Kasumi-1 (cell line): ENCODE results near the gene PRR33.
"Not testable (repeated sequence)": the region's sequence is repeated elsewhere in the genome, so short reads cannot be mapped to it uniquely, and the experiment has no call there.

ENCODE experiments used
- DNase-seq, 2 experiments: peaks; one replicate each; lab custom pipeline; 2025; lab: John Stamatoyannopoulos, UW

Gene PRR33

DNA sequence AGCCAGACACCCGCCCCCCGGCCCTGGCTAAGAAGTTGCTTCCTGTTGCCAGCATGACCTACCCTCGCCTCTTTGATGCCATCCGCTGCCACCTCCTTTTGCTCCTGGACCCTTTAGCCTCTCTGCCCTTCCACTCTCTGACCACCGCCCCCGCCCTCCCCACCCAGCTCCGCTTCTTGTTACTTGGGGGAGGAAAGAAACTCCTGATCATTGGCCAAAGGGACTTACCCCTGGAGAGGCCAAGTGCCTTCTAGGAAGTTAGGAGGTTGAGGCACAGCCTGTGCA, at the start of gene PRR33:
Gene PRR33, minus strand, starts transcription at position 65 of the 285 bp plus-strand sequence. CDS start 1,311 bp downstream, outside the sequence.
- no peak for DNase-seq

DNA sequence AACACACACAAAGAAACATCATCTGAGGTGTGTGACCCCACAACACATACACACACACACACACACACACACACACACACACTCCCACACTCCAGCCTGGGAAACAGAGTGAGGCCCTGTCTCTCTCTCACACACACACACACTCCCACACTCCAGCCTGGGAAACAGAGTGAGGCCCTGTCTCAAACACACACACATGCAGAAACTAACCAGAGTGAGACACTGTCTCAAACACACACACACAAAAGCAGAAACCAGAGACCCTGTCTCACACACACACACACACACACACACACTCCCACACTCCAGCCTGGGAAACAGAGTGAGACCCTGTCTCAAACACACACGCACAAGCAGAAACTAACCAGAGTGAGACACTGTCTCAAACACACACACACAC, 48.1 kb upstream of the PRR33 start:
- not testable (repeated sequence) for DNase-seq

DNA sequence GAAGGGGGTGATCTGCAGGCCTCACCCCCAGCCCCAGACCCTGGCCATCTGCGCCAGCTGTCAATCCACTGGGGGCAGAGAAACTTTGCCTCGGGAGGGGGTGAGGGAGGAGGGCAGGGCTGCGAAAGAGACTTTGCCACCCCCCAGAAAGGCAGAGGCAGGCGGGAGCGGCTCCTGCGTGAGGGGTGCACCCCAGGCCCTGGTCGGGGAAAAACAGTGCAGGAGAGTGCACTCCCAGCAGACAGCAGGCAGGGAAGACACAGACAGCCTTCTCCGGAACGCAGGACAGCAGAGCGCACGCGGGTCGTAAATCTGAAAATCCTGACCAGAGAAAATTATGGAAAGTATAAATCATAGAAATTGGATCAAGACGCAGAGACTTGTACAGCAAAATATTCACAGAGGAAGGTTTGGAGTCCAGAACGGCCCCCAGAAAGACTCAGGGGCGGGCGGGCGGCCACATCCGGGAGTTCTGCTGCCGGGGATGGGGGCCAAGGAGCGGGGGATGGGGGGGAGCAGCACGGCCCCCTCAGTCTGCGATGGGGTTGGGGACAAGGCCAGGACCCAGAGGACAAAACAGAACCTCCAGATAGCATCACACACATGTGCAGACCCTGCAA, 47.4 kb upstream of the PRR33 start:
- DNase-seq: no peak

DNA sequence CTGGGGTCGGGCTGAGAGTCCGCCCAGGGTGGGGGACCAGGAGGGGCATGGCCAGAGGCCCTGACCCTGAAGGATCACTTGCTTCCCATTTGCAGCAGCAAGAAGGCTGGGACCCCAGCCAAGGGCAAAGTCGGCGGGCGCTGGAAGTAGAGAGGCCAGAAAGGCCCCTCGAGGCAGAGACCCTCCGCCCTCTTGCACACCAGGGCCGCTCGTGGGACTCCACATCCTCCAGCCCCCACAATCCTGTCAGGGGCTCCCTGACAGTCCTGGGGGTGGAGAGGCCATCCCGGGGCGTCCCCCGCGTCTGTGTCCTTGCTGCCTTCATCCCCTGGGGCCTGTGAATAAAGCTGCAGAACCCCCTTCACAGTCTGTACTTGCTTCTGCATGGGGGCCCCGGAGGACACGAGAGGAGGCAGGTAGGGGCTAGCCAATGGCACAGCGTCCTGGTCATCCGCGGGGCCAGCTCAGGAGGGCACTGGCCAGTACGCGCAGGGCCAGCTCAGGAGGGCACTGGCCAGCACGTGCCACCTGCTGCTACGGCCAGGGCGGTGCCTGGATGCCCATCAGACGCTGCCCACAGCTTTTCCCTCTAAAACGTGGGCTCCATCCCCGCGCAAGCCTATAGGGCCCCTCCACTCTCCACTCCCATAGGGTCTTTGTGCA, 46.8 kb upstream of the PRR33 start:
- no peak for DNase-seq

DNA sequence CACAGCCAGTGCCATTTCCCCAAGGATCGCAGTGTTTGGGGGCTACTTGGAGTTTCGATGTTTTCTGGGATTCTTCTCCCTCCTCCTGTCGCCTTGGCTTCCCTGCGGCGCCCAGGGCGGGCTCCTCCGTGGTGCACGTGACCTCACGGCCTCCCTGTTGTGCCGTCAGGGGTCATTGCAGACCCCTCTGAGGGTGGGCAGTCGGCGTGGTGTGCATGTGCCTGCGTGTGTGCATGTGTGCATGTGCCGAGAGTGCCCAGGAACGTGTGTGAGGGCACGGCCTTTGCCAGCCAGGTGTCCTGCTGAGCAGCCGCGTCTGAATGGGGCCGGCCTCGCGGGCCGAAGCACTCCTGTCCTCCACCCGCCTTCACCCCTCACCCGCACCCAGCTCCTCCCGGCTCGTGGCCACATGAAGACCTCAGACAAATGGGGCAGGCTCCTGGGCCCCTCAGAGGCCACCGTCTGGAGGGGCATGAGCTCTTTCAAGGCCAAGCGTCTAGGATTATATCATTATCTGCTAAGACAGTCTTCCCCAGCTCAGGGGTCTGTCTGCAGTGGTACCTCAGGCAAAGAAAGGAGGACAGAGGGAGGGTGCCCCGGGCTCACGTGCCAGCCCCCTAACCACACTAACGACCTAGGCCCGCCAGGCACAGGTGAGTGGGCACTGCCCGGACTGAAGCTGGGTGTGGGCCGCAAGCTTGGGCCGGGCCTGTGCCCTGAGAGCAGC, 46.1 kb upstream of the PRR33 start:
- no peak for DNase-seq

DNA sequence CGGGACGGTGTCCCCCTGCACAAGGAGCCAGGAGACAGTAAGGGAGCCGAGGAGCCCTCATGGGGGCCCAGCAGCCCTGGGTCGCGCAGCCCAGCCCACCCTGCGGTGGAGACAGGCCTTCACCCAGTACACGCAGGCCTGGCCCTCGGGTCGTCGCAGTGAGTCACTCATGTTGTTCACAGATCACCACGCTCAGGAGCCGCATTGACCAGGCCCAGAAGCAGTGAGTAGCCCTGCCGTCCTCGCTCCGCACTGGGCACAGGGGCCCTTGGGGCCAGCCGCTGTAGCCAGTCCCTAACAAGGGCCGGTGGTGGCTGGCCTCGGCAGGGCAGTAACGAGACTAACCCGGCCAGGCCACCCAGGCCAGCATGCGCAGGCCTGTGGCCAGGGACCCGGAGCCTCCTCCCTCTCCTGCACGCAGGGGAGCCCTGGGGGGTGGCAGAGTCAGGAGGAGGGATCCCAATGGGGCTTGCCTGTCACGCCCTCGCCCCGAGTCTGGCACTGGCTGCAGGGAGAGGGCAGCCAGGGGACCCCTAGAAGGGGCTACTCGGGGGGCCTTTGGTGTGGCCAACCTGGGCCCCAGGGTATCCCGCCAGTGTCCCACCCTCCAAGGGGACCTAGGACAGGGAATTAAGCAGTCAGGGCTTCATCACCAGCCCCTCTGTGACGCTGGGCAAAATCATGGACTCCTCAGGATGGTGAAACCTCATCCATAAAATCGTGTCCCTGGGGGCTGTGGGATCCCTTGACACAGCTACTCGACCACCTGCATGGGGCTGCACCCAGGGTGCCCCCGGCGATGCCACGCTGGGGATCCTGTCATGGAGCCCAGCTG, 45.3 kb upstream of the PRR33 start:
- no peak for DNase-seq

DNA sequence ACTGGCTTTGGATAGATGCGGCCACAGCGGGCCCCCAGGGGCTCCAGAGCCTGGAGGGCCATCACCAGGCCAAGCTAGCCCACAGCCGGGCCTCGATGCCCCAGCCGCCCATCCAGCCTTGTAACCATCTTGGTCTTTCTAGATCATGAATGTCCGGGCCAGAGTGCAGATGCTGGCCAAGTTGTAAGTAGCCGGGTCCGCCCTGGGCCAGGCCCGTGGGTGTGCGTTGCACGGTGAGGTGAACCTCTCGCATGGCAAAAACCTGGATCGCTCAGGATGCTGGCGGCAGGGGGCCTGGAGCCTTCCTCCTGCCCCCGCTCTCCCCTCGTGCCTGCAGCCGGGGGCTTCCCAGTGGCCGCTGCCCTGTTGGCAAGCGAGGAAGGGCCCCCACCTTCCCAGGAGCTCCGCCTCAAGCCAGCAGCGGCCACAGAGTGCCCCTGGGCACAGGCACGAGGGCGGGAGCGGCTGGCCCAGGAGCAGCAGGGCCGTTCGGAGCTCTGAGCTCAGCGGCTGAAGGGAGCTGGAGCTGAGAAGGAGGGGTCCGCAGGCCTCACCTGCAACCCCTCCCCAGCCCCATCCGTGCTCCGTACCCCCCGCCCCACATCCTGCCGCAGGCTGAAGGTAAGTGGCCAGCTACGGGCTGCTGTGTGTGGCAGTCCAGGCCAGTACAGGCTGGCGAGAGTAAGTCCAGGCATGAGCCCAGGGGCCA, 44.5 kb upstream of the PRR33 start:
- DNase-seq: no peak

DNA sequence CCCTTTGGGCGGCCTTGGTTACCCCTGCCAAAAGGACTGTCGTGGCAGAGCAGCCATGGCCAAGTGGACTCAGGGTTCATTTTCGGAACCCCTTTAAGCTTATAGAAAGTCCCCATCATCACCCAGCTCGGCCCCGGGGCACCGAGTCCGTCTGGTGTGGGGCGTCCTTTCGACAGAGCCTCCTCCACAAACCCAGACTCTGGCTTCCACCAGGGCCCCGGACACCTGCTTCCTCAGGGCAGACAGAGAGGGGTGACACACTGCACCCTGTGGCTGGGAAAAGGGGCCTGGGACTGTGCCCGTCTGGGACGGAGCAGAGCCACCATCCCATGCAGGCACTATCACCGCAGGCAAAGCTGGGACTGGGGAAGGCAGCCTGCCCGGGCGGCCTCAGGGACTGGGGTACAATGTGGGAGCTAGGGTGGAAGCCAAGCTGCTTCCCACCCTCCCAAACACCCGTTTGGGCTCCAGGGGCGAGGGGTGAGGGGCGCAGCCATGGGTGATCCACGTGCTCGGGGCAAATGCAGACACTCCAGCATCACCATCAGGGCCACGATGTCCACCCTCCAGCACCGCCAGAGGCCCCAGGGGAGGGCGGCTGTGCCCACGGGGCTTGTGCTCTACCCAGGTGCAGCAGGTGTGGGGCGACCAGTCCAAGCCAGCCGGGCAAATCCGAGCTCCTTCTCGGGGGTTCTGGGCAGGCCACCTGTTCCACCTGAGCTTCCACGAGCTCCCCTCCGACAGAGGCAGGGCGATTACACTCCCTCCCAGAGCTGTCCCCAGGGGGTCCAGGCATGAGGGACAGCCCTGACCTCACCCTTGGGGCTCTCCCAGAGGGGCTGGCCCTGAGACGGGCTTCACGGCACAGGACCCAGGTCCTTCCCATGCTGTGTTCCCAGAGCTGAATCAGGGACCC, 43.7 kb upstream of the PRR33 start:
- no peak for DNase-seq

DNA sequence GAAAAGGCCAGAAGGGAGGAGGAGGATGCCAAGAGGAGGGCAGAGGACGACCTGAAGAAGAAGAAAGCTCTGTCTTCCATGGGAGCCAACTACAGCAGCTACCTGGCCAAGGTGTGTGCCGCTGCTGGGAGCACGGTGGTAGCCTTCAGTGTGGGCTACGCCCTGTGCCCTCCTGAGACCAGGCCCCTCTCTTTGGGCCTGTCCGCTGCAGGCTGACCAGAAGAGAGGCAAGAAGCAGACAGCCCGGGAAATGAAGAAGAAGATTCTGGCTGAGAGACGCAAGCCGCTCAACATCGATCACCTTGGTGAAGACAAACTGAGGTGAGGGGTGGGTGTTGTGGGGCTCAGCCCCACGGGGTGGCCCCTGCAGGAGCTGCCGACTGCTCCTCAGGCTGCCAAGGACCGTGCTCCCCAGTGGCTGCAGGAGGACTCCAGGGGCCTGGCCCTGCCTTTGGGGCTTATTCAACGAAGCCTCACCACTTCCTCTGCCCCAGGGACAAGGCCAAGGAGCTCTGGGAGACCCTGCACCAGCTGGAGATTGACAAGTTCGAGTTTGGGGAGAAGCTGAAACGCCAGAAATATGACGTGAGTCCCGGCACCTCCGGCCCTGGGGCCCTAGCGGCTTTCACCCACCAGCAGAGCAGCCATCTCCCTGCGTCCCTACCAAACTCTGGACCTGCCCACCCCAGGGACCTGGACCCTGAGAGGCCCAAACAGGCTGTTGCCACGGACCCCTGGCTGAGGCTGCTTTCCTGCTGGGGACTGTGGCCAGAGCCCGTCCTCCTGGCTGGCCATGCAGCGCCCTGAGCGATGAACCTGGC, 42.9 kb upstream of the PRR33 start:
- no peak for DNase-seq

DNA sequence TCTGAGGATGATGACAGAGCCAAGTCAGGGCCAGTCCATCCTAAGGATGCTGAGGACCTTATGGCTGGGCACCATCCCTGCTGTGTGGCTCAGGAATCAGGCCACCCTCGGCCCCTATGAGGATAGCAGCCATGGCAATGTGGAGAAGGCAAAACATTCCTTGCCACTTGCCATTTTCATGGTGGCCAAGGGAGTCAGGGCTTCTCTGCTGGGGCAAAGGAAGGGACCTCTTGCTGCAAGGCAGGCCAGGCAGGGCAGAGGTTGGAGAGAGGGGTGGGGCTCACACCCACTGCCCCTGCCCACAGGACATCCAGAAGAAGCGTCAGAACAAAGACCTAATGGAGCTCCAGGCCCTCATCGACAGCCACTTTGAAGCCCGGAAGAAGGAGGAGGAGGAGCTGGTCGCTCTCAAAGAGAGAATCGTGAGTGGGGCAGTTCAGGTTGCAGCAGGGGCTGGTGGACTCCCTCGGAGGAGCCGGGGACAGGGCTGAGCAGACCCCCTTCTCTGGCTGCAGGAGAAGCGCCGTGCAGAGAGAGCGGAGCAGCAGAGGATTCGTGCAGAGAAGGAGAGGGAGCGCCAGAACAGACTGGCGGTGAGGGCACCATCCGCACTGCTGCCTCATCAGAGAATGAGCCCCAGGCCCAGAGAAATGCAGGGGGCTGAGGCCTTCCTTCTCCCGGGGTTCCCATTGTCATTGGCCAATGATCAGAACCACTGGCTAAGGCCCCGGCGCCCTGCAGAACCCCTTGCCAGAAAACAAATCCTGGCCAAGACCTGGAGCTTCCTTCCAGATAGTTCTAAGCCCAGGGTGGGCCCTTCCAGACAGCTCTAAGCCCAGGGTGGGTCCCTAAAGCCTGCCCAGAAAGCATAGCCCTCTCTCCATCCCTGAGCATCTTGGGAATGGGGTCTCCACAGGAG, 42.0 kb upstream of the PRR33 start:
- no peak for DNase-seq

DNA sequence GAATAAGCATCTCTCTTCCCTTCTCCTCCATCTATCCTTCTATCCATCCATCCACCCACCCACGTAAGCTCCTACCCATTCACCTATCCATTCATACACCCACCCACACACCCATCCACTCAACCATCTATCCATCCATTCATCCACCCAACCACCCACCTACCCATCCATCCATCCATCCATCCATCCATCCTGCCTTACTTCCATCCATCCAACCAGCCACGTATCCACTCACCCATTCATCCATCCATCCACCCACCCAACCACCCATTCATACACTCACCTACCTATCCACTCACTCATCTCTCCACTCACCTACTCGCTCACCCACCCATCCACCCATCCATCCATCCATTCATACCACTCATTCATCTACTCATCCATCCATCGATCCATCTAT, 41.0 kb upstream of the PRR33 start:
- no peak for DNase-seq

DNA sequence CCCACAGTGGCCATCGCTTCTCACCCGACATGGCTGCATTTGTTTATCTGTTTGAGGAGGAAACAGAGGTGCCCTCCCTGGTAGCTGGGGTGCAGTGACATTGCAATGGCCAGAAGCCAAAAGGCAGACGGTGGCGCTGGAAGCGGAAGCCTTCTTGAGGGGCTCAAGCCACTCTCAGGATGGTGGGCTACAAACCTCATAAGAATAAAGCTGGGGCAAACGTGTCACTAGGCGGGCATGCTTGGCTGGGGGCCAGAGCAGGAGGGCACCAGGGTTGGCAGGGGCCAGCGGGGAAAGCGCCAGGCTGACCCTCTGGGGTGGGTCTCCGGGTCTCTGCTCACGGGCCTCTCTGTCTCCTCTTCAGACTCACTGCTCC, 40.4 kb upstream of the PRR33 start:
- no peak for DNase-seq

DNA sequence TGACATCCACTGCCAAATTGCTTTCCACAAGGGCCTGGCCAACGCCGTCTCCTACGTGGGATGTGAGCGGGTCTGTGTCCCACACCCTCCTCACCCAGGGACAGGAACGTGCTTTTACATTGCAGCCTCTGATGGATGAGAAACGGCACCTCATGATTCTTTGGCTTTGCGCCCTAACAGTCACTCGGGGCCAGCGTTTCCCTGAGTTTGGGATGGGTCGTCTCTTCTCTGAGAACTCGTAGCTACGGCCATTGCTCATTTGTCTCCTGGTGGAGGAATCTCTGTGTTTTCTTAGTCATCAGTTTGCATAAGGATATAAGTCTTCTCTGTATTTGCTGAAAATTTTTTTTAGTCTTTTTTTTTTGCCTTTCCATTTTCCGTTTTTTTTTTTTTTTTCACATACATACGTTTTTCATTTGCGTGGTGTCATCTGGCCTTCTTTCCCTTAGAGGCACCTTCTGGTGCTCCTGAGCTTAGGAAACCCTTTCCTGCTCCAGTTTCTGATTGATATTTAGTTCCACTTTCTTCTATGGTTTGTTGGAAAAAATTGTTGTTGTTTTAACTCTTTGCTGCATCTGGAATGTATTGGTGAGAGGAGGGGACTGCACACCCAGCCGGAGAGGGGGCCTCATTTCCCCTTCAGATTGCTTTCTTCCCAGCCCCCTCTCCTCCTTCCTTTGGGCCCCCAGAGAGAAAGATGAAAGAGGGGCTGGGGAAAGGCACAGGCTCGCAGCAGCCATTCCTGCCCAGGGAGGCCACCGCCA, 39.8 kb upstream of the PRR33 start:
- DNase-seq: no peak

DNA sequence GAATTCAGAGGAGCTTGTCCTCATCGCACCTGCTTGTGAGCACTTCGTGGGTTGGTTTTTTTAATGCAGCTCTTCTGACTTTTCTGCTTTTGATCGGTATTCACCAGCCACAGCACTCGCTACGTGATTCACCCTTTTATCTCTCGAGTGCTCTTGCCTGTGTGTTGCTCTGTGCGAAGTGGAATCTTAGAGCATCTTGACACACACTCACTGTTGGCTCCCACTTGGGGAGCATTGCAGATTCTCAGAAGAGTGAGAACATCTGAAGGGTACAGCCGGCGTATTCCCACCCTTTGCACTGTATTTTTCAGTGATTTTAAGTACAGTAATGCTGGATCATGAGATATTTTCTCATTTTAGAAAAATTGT, 38.8 kb upstream of the PRR33 start:
- DNase-seq: no peak

DNA sequence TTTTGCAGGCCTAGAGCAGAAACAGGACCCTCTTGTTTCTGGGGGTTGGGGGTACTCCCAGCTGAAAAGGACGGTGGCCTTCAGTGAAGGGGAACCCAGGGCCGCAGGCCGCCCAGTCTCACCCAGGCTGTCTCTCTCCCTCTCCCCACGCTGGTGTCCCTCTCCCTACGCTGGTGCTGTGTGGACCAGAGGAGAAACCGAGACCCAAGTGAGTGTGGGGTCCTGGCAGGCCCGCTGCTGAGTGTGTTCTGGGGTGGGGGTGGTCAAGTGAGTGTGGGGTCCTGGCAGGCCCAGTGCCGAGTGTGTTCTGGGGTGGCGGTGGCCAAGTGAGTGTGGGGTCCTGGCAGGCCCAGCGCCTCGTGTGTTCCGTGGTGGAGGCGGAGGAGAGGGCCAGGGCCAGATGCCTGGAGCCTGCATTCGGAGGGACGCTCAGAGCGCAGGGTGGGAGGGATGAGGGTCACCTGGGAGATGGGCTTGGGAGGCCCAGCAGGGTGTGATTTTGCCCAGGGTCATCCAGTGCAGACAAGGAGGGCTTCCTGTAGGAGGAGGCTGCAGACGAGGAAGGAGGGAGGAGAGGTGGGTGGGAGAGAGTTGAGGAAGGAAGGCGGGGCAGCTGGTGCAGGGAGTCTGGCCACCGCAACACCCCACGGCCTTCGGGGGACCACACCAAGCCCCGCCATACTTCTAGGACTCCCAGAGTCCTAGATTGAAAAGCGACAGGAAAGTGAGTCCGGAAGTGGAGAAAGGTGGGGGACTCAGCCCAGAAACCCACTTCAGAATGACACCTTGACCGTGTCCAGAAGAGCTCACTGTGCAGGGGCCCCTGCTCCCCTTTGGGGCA, 38.1 kb upstream of the PRR33 start:
- DNase-seq: no peak

DNA sequence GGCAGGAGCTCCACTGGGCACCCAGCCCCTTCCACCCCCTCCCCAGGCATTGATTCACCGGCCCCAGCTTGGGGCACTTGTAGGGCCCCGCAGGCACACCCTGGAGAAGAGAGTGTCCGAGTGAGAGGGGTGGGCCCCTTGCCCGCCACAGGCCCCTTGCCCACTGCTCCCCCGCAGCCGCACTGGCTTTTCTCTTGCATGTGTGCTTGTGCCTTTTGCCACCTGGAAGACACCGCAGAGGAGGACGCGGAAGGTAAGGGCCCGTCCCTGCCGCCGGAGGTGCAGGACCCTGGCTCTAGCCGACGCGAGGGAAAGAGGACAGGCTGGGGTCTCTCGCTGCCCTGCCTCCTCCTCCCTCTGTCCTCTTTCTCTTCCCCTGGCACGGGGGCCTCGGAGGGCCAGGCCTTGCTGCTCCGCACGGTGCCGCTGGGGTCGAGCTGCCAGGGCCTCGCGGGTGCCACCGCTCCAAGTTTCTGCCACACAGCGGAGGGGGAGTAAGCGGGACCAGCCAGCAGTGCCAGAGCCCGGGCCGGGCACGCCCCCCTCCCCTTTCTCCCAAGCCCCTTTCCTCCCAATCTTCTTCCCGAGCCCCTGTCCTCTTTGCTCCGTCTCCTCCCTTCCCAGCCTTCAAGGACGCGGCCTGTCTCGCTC, 37.3 kb upstream of the PRR33 start:
- DNase-seq: no peak

DNA sequence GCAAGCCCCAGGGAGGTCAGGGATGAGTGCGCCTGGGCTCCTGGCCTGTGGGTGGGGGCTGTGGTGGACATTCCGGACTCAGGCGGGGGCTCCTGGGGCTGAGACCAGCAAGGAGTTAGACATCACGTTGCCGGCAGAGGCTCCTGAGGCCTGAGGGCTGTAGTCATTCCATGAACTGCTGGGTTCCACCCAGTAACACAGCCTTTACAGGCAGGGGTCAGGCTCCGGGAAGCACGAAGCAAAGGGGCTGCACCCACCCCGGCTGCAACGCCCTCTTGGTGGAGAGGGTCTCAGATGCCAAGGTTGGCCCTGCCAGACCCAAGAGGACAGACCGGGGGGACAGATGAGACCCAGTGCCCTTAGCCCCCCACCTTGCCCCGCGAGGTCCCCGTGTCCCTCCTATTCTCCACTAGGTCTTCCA, 36.8 kb upstream of the PRR33 start:
- no peak for DNase-seq
